ES-I3 (cell line): Measurements from ENCODE around the gene TXNDC8.

Source experiments
- H3K36me3 ChIP-seq: 2 replicates; pipeline ENCODE4 v1.6.1; 2013; ENCODE audit warnings: mild to moderate bottlenecking, low read length, control low read depth, moderate library complexity; ENCODE audit not compliant: insufficient read depth
- H3K4me1 ChIP-seq: 2 replicates; pipeline ENCODE4 v1.6.1; 2013; ENCODE audit warnings: mild to moderate bottlenecking, control low read depth, low read length; ENCODE audit not compliant: insufficient read depth
- H3K9ac ChIP-seq: 2 replicates; pipeline ENCODE4 v1.6.1; 2013; ENCODE audit warnings: low read depth, mild to moderate bottlenecking, low read length, moderate library complexity
- H3K9me3 ChIP-seq: 2 replicates; pipeline ENCODE4 v1.6.1; 2013; ENCODE audit warnings: mild to moderate bottlenecking, low read length, moderate library complexity; ENCODE audit not compliant: control insufficient read depth, insufficient read depth

Gene TXNDC8

DNA sequence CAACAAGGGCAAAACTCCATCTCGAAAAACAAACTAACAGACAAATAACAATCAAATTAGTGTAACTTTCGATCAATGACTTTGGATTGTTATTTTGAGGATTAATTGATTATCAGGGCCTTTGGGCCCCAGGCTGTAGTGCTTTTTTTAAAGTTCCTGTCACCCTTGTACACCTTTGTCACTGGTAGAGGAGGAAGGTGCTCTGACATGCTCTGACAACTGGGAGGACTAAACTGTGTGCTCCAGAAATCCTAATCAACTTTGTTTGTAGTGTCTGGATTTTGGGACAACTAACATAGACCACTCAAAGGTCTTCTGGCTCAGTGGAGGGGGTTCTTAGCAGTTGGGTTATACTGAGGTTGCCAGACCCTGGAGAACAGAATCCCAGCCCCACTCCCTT is 83.2 kb downstream of the TXNDC8 start:
- Histone ChIP-seq H3K36me3 (peaks cover 5% of the 10 kb centered on the region; the same call in 1 of the 2 replicates), H3K9me3 (no peaks in the 10 kb centered on the region), H3K4me1 (peaks cover 8% of the 10 kb centered on the region), H3K9ac (peak overlapping the region; percentile 95)
